ENCODE data around the gene UROS.

UROS gene

GRCh38 chr10:125785791-125786190 is 37.3 kb downstream of the UROS start:
- DNase-seq: no peak

GRCh38 chr10:125783957-125784356 is 39.1 kb downstream of the UROS start:
- DNase-seq: no peak

- DNase-seq: no peak
Observed at GRCh38 chr10:125783408-125783807, 39.6 kb downstream of the UROS start.

DNA sequence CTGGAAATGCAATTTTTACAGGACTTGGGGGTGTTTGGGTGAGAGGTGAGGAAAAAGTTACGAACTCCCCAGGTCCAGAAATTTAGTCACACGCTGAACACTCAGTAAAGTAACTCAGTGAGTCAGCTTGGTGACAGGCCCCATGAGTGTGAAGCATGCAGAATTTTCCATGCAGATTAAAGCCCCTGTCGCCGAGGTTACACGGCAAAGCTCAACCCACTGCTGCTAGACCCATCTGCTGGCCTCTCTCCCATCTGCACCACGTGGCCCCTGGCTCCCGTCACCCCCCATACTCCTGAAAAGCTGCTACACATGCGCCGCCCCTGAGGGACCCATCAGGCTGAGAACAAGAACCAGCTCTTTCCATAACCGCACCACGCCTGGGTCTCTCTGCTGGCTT is 40.4 kb downstream of the UROS start:
- peak; percentile 34 for DNase-seq

DNA sequence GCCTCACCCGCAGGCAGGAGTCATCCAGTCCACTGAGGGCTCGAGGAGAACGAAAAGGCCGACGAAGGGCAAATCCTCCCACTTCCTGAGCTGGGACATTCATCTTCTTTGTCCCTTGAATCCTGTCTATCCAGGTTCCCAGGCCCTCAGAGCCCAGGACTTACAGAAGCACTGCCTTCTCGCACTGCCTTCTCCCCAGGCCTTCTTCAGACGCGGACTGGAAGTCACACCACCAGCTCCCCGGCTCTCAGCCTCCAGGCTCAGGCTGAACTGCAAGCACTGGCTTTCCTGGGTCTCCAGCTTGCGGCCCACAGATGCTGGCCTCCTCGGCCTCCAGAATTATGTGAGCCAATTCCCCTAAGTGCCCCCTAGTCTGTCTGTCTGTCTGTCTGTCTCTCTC is 41.0 kb downstream of the UROS start:
- peak; percentile 22 for DNase-seq

- peak; percentile 33 for DNase-seq
Observed at GRCh38 chr10:125781374-125781773, 41.7 kb downstream of the UROS start.

GRCh38 chr10:125779403-125780327 is 43.4 kb downstream of the UROS start:
- DNase-seq: peak; percentile 32

- no peak for DNase-seq
Observed at GRCh38 chr10:125778556-125778955, 44.5 kb downstream of the UROS start.

- DNase-seq: peak; percentile 39
Observed at GRCh38 chr10:125777806-125778205, 45.3 kb downstream of the UROS start.

DNA sequence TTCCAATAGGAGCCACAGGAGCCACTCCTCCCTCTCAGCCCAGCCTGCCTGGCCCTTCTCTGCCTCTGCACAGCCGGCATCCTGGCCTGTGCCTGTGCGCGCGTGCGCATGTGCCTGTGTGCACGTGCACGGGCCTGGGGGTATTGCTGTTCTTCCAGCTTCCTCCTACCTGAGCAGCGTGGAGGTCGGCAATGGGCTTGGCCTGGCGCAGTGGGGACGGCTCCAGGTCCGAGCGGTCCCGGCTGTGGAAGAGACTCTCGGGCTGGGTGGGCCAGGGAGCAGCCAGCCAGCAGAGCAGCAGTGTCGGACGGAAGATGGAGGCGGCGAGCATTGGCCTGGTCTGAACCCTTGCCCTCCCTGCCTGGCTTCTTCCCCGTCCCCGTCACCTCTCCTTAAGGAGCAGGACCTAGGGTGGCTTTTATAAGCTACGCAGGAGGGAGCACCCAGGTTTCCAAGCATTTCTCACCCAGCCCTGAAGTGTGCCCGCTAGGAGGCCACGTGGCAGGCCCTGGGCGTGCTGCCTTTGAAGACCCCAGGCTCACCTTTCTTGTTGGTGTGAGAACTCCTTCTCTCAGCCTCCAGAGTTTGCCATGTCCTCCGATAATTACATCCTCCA is 47.5 kb downstream of the UROS start, which contains the start of gene MMP21:
TSS of gene MMP21 (minus strand) at position 331 of the 616 bp plus-strand sequence. CDS start at position 331, 0 bp downstream.
- no peak for DNase-seq

GRCh38 chr10:125774581-125775191 is 48.4 kb downstream of the UROS start:
- peak; percentile 36 for DNase-seq

- DNase-seq: peak; percentile 38
Observed at GRCh38 chr10:125773687-125774543, 49.1 kb downstream of the UROS start.

GRCh38 chr10:125772864-125773180 is 50.2 kb downstream of the UROS start:
- DNase-seq: no peak

GRCh38 chr10:125772112-125772863 is 50.8 kb downstream of the UROS start:
- peak; percentile 26 for DNase-seq

DNA sequence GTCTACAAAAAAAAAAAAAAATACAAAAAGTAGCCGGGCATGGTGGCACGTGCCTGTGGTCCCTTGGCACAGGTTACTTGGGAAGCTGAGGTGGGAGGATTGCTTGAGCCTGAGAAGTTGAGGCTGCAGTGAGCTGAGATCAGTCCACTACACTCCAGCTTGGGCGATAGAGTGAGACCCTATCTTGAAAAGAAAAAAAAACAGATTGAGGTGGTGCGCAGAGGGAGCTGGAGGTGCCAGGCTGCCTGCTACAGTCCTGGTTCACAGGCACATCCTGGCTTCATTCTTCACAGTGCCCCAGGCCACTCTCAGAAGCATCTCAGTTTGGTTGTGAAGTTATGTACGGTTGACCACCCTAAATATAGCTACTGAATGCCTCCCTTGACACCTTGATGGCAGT is 52.2 kb downstream of the UROS start:
- DNase-seq: no peak

DNA sequence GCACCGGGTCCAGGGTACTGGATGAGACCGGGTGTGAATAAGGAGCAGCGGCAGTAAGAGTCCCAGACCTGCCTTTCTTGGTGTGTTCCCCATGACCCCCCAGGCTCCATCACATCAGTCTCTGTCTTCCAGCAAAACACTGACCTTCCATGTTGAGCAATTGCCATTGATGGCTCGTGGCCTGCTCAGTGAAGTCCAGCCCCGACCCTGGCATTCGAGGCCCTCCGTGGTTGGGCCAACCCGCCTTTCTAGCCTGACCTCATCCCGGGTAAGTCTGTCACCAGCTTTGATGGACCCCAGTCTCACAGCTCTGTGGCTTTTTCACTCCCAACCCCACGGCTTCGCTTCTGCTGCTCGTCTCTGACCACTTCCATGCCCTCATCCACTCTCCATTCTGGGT is 53.9 kb downstream of the UROS start:
- DNase-seq: no peak

- DNase-seq: no peak
Observed at GRCh38 chr10:125768219-125768855, 54.7 kb downstream of the UROS start.

DNA sequence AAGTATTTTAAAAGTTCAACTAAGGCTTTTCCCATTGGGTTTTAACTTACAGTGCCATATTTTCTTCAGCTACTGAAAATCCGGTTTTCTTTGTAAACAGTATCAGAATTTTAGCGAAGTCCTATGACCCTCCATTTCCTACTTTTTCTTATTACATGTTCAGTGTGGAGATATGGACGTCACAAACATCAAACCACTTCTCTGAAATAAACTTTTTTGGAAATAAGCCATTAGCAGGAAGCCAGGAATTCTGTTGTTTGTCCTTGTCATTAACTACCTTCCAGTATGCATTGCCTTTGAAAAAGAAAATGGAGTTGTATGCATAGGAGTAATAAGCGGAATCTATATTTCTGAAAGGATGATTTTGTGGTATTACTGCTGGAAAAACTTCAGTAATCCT is 56.5 kb downstream of the UROS start:
- no peak for DNase-seq

GRCh38 chr10:125765835-125766234 is 57.2 kb downstream of the UROS start:
- no peak for DNase-seq

GRCh38 chr10:125762692-125763648 is 60.1 kb downstream of the UROS start:
- no peak for DNase-seq
